Loucy (cell line): ENCODE results near the gene LRRFIP1.

Experiments
- EZH2phosphoT487 ChIP-seq: fragments of 200-600 bp; IDR thresholded peaks from 2 replicates; pipeline ENCODE4 v1.6.1; 2018; ENCODE audit warnings: antibody characterized with exemption, mild to moderate bottlenecking, moderate library complexity, borderline replicate concordance
- TF ChIP-seq, protein P1 (sequence below): fragments of 200-600 bp; sonication (generic); conservative IDR thresholded peaks from 2 replicates; pipeline ENCODE4 v1.5.1; 2014; ENCODE audit warnings: mild to moderate bottlenecking, antibody characterized with exemption, low read length

GRCh38 chr2:237731663-237732062, 104.3 kb downstream of the LRRFIP1 start:
- TF ChIP-seq, protein P1, sequence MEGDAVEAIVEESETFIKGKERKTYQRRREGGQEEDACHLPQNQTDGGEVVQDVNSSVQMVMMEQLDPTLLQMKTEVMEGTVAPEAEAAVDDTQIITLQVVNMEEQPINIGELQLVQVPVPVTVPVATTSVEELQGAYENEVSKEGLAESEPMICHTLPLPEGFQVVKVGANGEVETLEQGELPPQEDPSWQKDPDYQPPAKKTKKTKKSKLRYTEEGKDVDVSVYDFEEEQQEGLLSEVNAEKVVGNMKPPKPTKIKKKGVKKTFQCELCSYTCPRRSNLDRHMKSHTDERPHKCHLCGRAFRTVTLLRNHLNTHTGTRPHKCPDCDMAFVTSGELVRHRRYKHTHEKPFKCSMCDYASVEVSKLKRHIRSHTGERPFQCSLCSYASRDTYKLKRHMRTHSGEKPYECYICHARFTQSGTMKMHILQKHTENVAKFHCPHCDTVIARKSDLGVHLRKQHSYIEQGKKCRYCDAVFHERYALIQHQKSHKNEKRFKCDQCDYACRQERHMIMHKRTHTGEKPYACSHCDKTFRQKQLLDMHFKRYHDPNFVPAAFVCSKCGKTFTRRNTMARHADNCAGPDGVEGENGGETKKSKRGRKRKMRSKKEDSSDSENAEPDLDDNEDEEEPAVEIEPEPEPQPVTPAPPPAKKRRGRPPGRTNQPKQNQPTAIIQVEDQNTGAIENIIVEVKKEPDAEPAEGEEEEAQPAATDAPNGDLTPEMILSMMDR: no peak
- TF ChIP-seq EZH2phosphoT487: no peak
